ENCODE data around the gene GLDC.
"Not testable (repeated sequence)": the region's sequence is repeated elsewhere in the genome, so short reads cannot be mapped to it uniquely, and the experiment has no call there.

Gene GLDC

GRCh38 chr9:6566409-6567139 lies 79.0 kb downstream of the GLDC start:
- peak in 2 of 3 experiments; percentile 9 to 34 for DNase-seq (ENCODE audit: low read depth in 3 of 3)

DNA sequence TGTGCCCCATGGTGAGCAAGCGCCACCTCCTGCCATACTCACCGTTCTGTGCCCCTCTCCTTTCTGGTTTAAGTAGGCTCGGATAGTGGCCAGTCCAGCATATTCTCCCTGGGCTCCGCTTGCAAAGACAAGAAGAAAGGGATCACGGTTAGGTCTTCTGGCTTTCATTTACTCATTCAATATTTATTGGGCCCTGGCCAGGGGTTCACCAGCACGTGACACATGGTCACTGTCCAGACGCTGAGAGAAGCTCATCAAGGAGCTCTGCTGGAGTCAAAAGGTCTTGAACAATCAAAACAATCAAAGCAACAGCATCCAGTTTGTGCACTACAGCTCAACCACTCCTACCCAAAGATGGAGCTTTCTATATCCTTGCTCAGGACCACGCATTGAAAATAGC lies 80.2 kb downstream of the GLDC start:
- DNase-seq (ENCODE audit: low read depth in 3 of 3): no peak

GRCh38 chr9:6564868-6565267 lies 80.7 kb downstream of the GLDC start:
- no peak for DNase-seq (ENCODE audit: low read depth in 3 of 3)

DNA sequence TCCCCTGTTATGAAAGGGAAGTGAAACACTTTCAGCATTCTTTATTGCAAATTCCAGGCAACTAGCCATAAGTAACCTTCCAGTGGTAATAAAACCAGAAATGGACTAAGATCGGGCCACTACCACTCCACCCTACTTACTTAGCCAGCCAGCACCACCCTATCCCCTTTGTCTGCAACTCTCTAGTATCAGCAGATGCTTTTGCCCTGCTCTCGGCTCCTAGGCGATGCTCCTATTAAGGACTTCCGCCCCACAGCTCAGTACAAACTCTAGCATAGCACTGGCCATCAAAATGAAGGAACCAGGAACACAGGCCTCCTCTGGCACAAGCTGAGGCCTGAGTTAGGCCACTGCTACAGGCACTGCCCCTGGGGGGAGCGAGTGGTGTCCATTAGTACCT lies 81.2 kb downstream of the GLDC start:
- no peak for DNase-seq (ENCODE audit: low read depth in 3 of 3)

GRCh38 chr9:6562871-6563430 lies 82.6 kb downstream of the GLDC start:
- no peak for DNase-seq (ENCODE audit: low read depth in 3 of 3)

DNA sequence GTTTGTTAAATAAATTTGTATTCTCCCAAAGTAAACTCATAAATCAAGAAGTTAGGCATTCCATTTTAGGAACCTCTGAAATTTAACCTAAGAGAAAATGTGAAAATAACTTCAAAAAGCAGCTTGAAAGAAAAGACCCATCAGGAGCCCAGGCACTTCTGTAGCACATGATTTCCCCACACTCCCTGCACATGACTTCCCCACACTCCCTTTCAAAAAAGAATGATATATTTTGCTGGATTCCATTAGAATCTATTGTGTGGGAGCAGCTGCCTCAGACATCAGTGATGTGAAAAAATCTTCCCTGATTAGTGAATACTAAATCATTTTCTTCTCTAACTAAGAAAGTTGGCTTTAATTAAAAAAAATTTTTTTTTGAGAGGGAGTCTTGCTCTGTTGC lies 83.3 kb downstream of the GLDC start:
- DNase-seq (ENCODE audit: low read depth in 3 of 3): no peak

DNA sequence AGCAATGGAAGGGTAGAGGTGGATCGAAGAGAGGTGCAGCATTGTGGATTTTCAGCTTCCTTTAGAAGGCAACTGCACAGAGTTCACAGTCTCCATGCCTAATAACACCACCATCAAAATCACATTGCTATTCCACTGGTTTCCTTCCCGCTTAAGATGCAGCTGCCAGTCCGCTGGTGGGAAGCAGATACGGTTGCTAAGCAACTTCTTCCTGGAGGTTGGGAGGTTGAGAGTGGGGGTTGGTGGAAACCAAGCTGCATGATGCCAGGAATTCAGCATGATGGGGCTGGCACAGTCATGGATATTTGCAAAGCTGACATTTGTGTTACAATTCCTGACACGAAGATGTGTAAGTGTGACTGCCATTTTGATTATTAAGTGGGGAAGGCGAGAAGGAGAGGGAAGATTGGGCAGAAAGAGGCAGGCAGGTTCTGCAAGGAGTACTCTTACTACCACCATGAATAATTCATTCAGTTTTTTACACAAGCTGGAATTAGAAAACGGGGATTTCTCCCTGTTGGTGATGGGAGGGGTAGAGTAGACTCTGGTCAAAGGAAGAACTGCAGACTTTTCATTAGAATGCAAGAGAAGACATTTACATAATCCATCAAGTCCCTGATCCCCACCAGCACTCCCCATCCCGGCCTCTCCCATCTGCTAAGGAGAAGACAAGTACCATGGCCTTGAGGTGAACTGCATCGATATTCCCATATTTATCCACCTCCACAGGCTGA lies 87.5 kb downstream of the GLDC start:
- no peak for DNase-seq (ENCODE audit: low read depth in 3 of 3)

GRCh38 chr9:6553866-6554265 lies 91.7 kb downstream of the GLDC start:
- no peak for DNase-seq (ENCODE audit: low read depth in 3 of 3)

DNA sequence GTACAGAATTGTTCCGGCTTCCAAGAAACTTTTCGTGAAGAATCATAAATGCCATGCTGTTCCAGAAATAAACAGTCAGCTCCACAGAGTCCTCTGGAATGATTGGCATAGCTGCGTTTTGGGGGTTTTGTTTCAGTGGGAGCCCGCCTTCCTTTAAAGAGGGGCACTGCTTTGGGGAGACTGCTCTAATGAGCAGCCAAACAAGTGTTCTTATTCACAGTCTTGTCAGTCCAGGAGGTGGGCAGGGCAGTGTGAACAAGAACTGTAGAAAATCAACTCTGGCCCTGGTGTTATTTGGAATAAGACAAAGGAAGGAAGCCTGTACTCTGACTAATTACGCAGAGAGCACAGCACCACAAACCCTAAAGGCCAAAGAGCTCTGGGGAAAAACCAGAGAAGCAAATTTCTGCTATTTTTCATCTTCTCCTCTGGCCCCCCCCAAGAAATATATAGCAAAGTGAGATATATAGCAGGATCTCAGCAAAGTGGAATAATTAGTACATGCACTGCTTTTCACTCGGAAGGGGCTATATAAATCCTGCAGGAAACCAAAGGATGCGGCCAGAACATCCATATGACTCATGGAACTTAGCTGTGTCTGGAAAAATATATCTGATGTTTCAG lies 92.9 kb downstream of the GLDC start:
- no peak for DNase-seq (ENCODE audit: low read depth in 3 of 3)

GRCh38 chr9:6552033-6552432 lies 93.5 kb downstream of the GLDC start:
- DNase-seq (ENCODE audit: low read depth in 3 of 3): no peak

GRCh38 chr9:6551136-6551535 lies 94.4 kb downstream of the GLDC start:
- no peak for DNase-seq (ENCODE audit: low read depth in 3 of 3)

GRCh38 chr9:6549106-6549800 lies 96.3 kb downstream of the GLDC start:
- no peak for DNase-seq (ENCODE audit: low read depth in 3 of 3)

- DNase-seq (ENCODE audit: low read depth in 3 of 3): no peak
These were observed 100.4 kb downstream of the GLDC start for GRCh38 chr9:6545017-6545691.

- DNase-seq (ENCODE audit: low read depth in 3 of 3): no peak
These were observed 102.3 kb downstream of the GLDC start for GRCh38 chr9:6543204-6543603.

DNA sequence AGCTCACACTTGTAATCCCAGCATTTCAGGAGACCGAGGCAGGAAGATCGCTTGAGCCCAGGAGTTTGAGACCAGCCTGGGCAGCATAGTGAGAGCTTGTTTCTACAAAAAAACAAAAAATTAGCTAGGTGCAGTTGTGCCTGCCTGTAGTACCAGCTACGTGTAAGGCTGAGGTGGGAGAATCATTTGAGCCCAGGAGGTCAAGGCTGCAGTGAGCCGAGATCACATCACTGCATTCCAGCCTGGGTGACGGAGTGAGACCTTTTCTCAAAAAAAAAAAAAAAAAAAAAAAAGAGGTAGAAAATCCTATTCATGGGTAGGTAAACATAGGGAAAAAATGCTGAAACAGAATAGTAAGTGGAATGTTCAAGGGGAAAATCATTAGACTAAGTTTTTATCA lies 102.9 kb downstream of the GLDC start:
- not testable (repeated sequence) for DNase-seq (ENCODE audit: low read depth in 3 of 3)

GRCh38 chr9:6538666-6539071 lies 106.9 kb downstream of the GLDC start:
- no peak for DNase-seq (ENCODE audit: low read depth in 3 of 3)

GRCh38 chr9:6535594-6535993 lies 109.9 kb downstream of the GLDC start:
- DNase-seq (ENCODE audit: low read depth in 3 of 3): no peak

GRCh38 chr9:6525326-6526045 lies 120.0 kb downstream of the GLDC start:
- DNase-seq (ENCODE audit: low read depth in 3 of 3): no peak

- DNase-seq (ENCODE audit: low read depth in 3 of 3): no peak
These were observed 123.3 kb downstream of the GLDC start for GRCh38 chr9:6522263-6522662.

GRCh38 chr9:6512085-6512657 lies 133.4 kb downstream of the GLDC start:
- DNase-seq (ENCODE audit: low read depth in 3 of 3): no peak

Data from stimulated activated CD4-positive, alpha-beta T cell treated with anti-CD3 and anti-CD28 coated beads, TNF-alpha, amount 100 ng/mL, for 24 hours (primary cell).